Mesendoderm (in vitro differentiated cells): ENCODE results near the gene DUSP14.
"Not testable (repeated sequence)": the region's sequence is repeated elsewhere in the genome, so short reads cannot be mapped to it uniquely, and the experiment has no call there.

Experiments used
- DNase-seq: peaks from one replicate; pipeline ENCODE4 v3.0.0; 2013
- H2AK5ac ChIP-seq: 2 replicates; pipeline ENCODE4 v1.6.1; 2013; ENCODE audit warnings: low read length, inconsistent platforms
- H2BK120ac ChIP-seq: 2 replicates; pipeline ENCODE4 v1.6.1; 2013; ENCODE audit warnings: low read depth, mild to moderate bottlenecking, low read length, moderate library complexity, mixed read lengths
- H2BK15ac ChIP-seq: replicated peaks from 2 replicates; pipeline ENCODE4 v1.6.1; 2013; ENCODE audit warnings: low read depth, mild to moderate bottlenecking, moderate library complexity
- H2BK5ac ChIP-seq: 2 replicates; pipeline ENCODE4 v1.6.1; 2013; ENCODE audit warnings: low read length, inconsistent platforms
- H3K18ac ChIP-seq: 2 replicates; pipeline ENCODE4 v1.6.1; 2013; ENCODE audit warnings: mild to moderate bottlenecking, low read length, mixed read lengths
- H3K23ac ChIP-seq: one replicate; pipeline ENCODE4 v1.6.1; 2013; ENCODE audit warnings: low read length
- H3K27ac ChIP-seq: 2 replicates; pipeline ENCODE4 v1.5.1; 2013; ENCODE audit warnings: low read depth, mild to moderate bottlenecking, inconsistent platforms, low read length, moderate library complexity
- H3K27me3 ChIP-seq: 2 replicates; pipeline ENCODE4 v1.6.1; 2013; ENCODE audit warnings: low read length, control low read depth, mild to moderate bottlenecking, inconsistent platforms; ENCODE audit not compliant: insufficient read depth, poor library complexity
- H3K36me3 ChIP-seq: 2 replicates; pipeline ENCODE4 v1.6.1; 2013; ENCODE audit warnings: low read length, inconsistent platforms; ENCODE audit not compliant: control insufficient read depth, insufficient read depth
- H3K4ac ChIP-seq: one replicate; pipeline ENCODE4 v1.6.1; 2013; ENCODE audit warnings: low read depth, mild to moderate bottlenecking, low read length, moderate library complexity
- H3K4me1 ChIP-seq: 2 replicates; pipeline ENCODE4 v1.6.1; 2013; ENCODE audit warnings: low read depth, low read length, inconsistent platforms; ENCODE audit not compliant: control insufficient read depth
- H3K4me2 ChIP-seq: 2 replicates; pipeline ENCODE4 v1.6.1; 2013; ENCODE audit warnings: low read length
- H3K4me3 ChIP-seq: 2 replicates; pipeline ENCODE4 v1.5.1; 2013; ENCODE audit warnings: mild to moderate bottlenecking, low read length
- H3K56ac ChIP-seq: one replicate; pipeline ENCODE4 v1.6.1; 2013; ENCODE audit warnings: low read length
- H3K79me1 ChIP-seq: 2 replicates; pipeline ENCODE4 v1.6.1; 2013; ENCODE audit warnings: low read length, inconsistent platforms
- H3K79me2 ChIP-seq: 2 replicates; pipeline ENCODE4 v1.6.1; 2013; ENCODE audit warnings: mild to moderate bottlenecking, low read length; ENCODE audit not compliant: control insufficient read depth, insufficient read depth
- H3K9ac ChIP-seq: 2 replicates; pipeline ENCODE4 v1.6.1; 2013; ENCODE audit warnings: low read length, inconsistent platforms
- H4K5ac ChIP-seq: one replicate; pipeline ENCODE4 v1.6.1; 2013; ENCODE audit warnings: low read length
- H4K8ac ChIP-seq: one replicate; pipeline ENCODE4 v1.6.1; 2013; ENCODE audit warnings: low read depth, mild to moderate bottlenecking, control low read depth, low read length, moderate library complexity
- WGBS: extraction: QIAGEN DNeasy Blood & Tissue Kit; methylation state at CpG from one replicate; pipeline ENCODE4 v1.1.7; 2013; ENCODE audit warnings: low lambda C conversion rate, missing lambda C conversion rate; ENCODE audit not compliant: insufficient coverage; ENCODE audit errors: extremely low coverage; 5-methylcytosine and 5-hydroxymethylcytosine counted together

The DUSP14 gene

DNA sequence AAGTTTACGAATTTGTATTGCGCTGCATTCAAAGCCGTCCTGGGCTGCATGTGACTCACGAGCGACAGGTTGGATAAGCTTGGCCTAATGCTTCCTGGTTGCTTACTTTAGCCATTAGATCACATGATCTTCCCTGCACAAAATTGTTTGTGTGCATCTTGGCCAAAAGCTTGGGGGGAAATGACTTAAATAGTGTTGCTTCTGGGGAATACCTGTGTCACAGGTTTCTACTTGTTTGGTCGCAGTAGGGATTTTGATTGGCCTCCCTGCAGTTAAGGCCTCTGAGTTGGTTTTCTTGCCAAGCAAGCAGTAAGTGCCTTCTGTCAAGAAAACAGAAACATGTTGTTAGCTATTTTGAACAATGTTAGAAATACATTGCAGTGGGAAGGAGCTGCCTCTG, 39.6 kb upstream of the DUSP14 start:
- no CpG with 5 or more reads among the region's 6 CpGs for WGBS
- no peak overlapping the region for H3K4ac ChIP-seq

DNA sequence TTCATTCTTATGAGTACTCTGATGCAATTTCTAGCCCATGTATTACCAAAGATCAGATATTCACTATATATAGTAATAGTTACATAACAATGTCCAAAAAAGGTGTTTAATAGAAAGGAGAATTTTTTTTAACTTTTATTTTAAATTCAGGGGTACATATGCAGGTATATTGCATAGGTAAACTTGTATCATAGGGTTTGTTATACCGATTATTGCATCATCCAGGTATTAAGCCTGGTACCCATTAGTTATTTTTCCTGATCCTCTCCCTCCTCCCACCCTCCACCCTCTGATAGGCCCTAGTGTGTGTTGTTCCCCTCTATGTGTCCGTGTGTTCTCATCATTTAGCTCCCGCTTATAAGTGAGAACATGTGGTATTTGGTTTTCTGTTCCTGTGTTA, 31.9 kb upstream of the DUSP14 start:
- not testable (repeated sequence) for H3K9ac ChIP-seq, H3K79me2 ChIP-seq
- no CpG with 5 or more reads among the region's 3 CpGs for WGBS

More for the DNA sequence above, 39.6 kb upstream of the DUSP14 start:
- no peak overlapping the region for H4K8ac ChIP-seq
- H2BK15ac ChIP-seq: no peak overlapping the region
- peak overlapping the region; percentile 61 for H3K18ac ChIP-seq
- H4K5ac ChIP-seq: no peak overlapping the region
- H3K4me3 ChIP-seq: no peak overlapping the region
- no peak overlapping the region for H3K56ac ChIP-seq
- H3K79me1 ChIP-seq: no peaks in the 10 kb centered on the region
- no peaks in the 10 kb centered on the region for H3K79me2 ChIP-seq
- no peaks in the 10 kb centered on the region for H3K27me3 ChIP-seq
- H3K9ac ChIP-seq: no peak overlapping the region
- H2BK5ac ChIP-seq: no peak overlapping the region
- H2AK5ac ChIP-seq: no peak overlapping the region
- no peak for DNase-seq
- H3K23ac ChIP-seq: no peak overlapping the region
- H3K4me1 ChIP-seq: peaks cover 2% of the 10 kb centered on the region
- H3K4me2 ChIP-seq: no peak overlapping the region
- no peak overlapping the region for H2BK120ac ChIP-seq
- H3K27ac ChIP-seq: no peak overlapping the region
- H3K36me3 ChIP-seq: no peaks in the 10 kb centered on the region

DNA sequence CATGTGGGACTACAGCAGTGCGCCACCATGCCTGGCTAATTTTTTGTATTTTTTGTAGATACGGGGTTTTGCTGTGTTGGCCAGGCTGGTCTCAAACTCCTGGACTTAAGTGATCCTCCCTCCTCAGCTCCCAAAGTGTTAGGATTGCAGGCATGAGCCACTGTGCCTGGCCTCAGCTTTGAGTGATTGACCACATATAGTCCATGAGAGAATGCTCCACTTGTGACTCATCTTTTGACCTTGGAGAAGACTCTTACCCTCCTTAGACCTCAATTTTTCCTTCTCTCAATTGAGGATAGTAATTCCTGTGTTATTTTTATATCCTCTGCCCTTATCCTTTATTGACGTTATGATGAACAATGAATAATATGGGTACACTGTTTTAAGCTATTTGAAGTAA, 30.9 kb upstream of the DUSP14 start:
- H3K36me3 ChIP-seq: no peaks in the 10 kb centered on the region
- H3K4me3 ChIP-seq: no peak overlapping the region
- H2BK120ac ChIP-seq: no peak overlapping the region
- no peak overlapping the region for H4K8ac ChIP-seq
- no peak overlapping the region for H4K5ac ChIP-seq
- no peak overlapping the region for H3K23ac ChIP-seq
- H2BK15ac ChIP-seq: no peak overlapping the region
- H2AK5ac ChIP-seq: no peak overlapping the region
- no peaks in the 10 kb centered on the region for H3K79me2 ChIP-seq
- H3K27me3 ChIP-seq: no peaks in the 10 kb centered on the region
- H3K79me1 ChIP-seq: no peaks in the 10 kb centered on the region
- no peak overlapping the region for H3K9ac ChIP-seq
- H3K4me1 ChIP-seq: no peaks in the 10 kb centered on the region
- H3K18ac ChIP-seq: no peak overlapping the region
- WGBS: no CpG with 5 or more reads among the region's 3 CpGs
- H3K4me2 ChIP-seq: no peak overlapping the region
- H2BK5ac ChIP-seq: no peak overlapping the region
- no peak overlapping the region for H3K4ac ChIP-seq
- no peak for DNase-seq
- no peak overlapping the region for H3K27ac ChIP-seq
- H3K56ac ChIP-seq: no peak overlapping the region

More for the DNA sequence above, 31.9 kb upstream of the DUSP14 start:
- not testable (repeated sequence) for H4K5ac ChIP-seq, H3K23ac ChIP-seq, H2BK15ac ChIP-seq, H2BK5ac ChIP-seq, H4K8ac ChIP-seq, H3K4me3 ChIP-seq, H3K27ac ChIP-seq, DNase-seq, H2AK5ac ChIP-seq, H2BK120ac ChIP-seq, H3K56ac ChIP-seq, H3K79me1 ChIP-seq, H3K4me2 ChIP-seq, H3K4ac ChIP-seq, H3K18ac ChIP-seq, H3K27me3 ChIP-seq, H3K36me3 ChIP-seq, H3K4me1 ChIP-seq

DNA sequence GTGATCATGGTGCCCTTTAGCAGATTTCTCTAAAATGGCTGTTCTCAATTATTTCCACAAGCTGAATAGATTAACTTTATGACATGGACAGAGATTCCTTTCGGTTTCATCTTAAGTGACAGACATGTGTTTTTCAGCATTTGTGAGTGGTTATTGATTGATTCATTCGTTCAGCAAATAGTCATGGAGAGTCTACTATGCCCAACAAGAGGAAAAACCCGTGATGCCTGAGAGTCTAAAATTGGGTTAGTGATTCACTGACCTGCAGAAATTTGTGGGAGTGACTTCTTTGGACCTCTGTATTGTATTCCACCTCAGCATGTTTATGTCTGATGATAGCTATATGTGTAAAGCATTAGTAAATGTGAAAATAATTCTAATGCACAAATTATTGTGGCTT, 28.0 kb upstream of the DUSP14 start:
- H4K5ac ChIP-seq: no peak overlapping the region
- no CpG with 5 or more reads among the region's 3 CpGs for WGBS
- no peaks in the 10 kb centered on the region for H3K79me1 ChIP-seq
- no peak overlapping the region for H2BK5ac ChIP-seq
- DNase-seq: no peak
- H3K9ac ChIP-seq: no peak overlapping the region
- no peaks in the 10 kb centered on the region for H3K79me2 ChIP-seq
- H3K27me3 ChIP-seq: no peaks in the 10 kb centered on the region
- no peaks in the 10 kb centered on the region for H3K4me1 ChIP-seq
- H3K18ac ChIP-seq: no peak overlapping the region
- no peak overlapping the region for H3K23ac ChIP-seq
- no peak overlapping the region for H3K56ac ChIP-seq
- H3K4ac ChIP-seq: no peak overlapping the region
- no peak overlapping the region for H2BK15ac ChIP-seq
- no peak overlapping the region for H2AK5ac ChIP-seq
- H3K36me3 ChIP-seq: no peaks in the 10 kb centered on the region
- no peak overlapping the region for H4K8ac ChIP-seq
- H2BK120ac ChIP-seq: no peak overlapping the region
- no peak overlapping the region for H3K4me2 ChIP-seq
- H3K4me3 ChIP-seq: no peak overlapping the region
- no peak overlapping the region for H3K27ac ChIP-seq

DNA sequence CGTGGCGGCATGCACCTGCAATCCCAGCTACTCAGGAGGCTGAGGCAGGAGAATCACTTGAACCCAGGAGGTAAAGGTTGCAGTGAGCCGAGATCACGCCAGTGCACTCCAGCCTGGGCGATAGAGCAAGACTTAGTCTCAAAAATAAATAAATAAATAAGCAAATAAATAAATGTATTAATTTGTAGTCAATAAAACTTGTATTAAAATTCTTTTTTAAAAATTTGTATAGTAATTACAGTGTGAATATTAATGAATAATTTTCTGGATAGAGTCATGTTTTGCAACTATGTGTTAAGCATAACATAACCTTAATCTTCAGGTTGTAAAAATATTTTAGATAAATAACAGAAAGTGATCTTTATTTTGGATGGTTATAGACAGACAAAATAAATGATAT, 27.2 kb upstream of the DUSP14 start:
- H3K27me3 ChIP-seq: no peaks in the 10 kb centered on the region
- no CpG with 5 or more reads among the region's 5 CpGs for WGBS
- no peak overlapping the region for H3K27ac ChIP-seq
- no peak overlapping the region for H3K56ac ChIP-seq
- no peak overlapping the region for H2BK120ac ChIP-seq
- no peak for DNase-seq
- no peak overlapping the region for H3K23ac ChIP-seq
- no peak overlapping the region for H3K4me2 ChIP-seq
- H2BK15ac ChIP-seq: no peak overlapping the region
- no peak overlapping the region for H3K4me3 ChIP-seq
- no peak overlapping the region for H4K8ac ChIP-seq
- H3K4me1 ChIP-seq: no peaks in the 10 kb centered on the region
- no peak overlapping the region for H3K4ac ChIP-seq
- H2AK5ac ChIP-seq: no peak overlapping the region
- no peak overlapping the region for H3K18ac ChIP-seq
- no peak overlapping the region for H3K9ac ChIP-seq
- no peak overlapping the region for H4K5ac ChIP-seq
- no peaks in the 10 kb centered on the region for H3K36me3 ChIP-seq
- no peaks in the 10 kb centered on the region for H3K79me1 ChIP-seq
- H3K79me2 ChIP-seq: no peaks in the 10 kb centered on the region
- no peak overlapping the region for H2BK5ac ChIP-seq

DNA sequence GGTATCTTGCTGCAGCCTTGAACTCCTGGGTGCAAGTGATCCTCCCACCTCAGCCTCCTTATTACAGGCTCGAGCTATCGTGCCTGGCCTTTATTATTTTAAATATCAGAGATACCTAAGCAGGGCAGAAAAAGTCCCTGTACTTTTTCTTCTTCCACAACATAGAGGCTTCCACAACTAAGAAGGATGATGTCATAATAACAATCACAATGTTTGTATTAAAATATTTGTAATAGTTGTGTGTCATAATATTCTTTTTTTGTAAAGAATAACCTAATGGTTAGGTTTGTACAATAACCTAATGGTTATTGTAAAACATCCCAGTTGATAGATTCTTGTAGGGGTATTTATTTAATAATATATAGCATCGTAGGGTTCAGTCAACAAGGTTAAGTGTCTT, 26.7 kb upstream of the DUSP14 start:
- Histone ChIP-seq H3K36me3 (no peaks in the 10 kb centered on the region), H2BK120ac (no peak overlapping the region), H2BK5ac (no peak overlapping the region), H3K18ac (no peak overlapping the region), H3K23ac (no peak overlapping the region), H4K8ac (no peak overlapping the region), H3K79me2 (no peaks in the 10 kb centered on the region), H3K56ac (no peak overlapping the region), H3K4me2 (no peak overlapping the region), H3K4me1 (no peaks in the 10 kb centered on the region), H3K4me3 (no peak overlapping the region), H2AK5ac (no peak overlapping the region), H3K27ac (no peak overlapping the region), H2BK15ac (no peak overlapping the region), H3K9ac (no peak overlapping the region), H3K27me3 (no peaks in the 10 kb centered on the region), H3K4ac (no peak overlapping the region), H3K79me1 (no peaks in the 10 kb centered on the region), H4K5ac (no peak overlapping the region)
- whole genome bisulfite sequencing: no CpG with 5 or more reads among the region's 3 CpGs
- no peak for DNase-seq
